Stimulated activated CD8-positive, alpha-beta memory T cell treated with anti-CD3 and anti-CD28 coated beads, Interleukin-15, amount 100 ng/mL, for 48 hours (primary cell): ENCODE results near the gene RGS12.

ENCODE experiments used
- DNase-seq, 2 donors: peaks; one replicate each; pipeline ENCODE4 v3.0.0-alpha.2; 2020; ENCODE audit warnings: low read depth in 2 of 2

The RGS12 gene

DNA sequence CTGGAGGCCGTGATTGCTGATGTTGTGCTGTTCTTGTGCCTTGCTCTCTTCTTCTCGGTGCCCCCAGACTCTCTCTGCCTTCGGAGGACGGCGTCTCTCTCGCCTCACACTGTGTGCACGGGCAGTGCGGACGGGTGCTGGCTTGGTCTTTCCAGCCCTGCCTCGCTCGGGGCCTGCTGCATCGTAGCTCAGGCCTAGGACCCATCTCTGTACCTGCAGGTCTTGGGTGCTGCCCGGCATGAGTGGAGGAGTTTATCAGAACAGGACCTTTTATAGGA lies 18.2 kb downstream of the RGS12 start:
- DNase-seq = no peak

DNA sequence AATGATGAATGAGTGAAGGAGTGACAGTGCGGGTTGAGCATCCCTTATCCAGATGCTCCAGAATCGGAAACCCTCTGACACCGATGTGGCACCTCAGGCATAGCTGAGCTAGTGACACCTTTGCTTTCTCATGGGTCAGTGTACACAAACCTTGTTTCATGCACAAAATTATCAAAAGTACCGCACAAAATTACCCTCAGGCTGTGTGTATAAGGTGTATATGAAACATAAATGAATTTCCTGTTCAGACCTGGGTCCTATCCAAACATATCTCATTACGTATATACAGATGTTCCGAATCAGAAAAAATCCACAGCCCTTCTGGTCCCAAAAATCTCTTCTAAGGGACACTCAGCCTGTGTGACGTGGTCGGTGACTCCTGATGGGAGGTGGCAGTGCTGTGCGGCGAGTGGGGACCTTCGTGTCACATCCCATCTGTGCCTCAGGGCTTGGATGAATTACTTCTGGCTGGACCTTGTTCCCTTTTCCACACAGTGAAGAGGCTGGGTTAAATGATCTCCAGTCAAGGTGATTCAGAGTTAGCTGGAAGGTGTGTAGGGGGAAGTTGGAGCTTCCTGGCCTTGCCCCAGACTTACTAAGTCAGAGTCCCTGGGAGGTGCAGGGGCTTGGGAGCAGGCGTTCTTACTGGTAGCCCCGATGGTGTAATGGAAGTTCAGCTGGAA lies 18.8 kb downstream of the RGS12 start:
- DNase-seq = no peak

DNA sequence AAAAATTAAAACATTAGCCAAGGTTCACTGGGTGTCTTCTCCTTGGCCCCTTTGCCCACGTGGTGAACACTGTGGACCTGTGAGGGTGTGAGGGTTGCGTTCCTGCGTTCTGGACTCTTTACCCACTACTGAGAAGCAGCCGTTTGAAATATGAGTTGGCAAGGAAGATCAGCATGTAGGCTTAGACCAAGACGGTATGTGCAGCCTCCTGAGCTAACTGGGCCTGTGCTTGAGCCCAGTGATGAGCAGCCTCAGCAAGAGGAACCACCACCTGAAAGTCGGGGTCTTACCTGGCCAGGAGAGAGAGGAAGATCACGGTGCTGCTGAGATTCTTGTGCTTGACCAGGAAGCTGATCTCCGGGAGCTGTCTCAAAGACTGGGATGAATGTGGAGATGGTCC lies 19.5 kb downstream of the RGS12 start:
- DNase-seq = no peak

DNA sequence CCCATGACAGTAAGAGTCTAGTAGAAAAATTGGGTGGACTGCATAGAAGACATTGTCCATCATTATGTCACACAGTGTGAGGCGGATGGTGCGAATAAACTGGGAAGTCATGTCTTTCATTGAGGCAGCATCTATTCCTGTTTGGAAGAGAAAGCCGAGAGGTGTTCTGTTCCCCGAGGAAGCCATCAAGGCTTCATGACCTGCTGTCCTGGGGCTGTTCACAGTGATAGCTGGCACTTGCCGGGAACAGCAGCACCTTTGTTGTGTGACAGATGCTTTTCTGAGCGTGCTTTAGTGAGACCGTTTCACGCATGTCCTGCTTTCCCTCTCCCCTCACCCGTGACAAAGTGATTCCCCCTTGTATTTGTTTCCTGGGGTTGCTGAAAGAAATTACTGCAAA lies 20.3 kb downstream of the RGS12 start:
- no peak for DNase-seq

DNA sequence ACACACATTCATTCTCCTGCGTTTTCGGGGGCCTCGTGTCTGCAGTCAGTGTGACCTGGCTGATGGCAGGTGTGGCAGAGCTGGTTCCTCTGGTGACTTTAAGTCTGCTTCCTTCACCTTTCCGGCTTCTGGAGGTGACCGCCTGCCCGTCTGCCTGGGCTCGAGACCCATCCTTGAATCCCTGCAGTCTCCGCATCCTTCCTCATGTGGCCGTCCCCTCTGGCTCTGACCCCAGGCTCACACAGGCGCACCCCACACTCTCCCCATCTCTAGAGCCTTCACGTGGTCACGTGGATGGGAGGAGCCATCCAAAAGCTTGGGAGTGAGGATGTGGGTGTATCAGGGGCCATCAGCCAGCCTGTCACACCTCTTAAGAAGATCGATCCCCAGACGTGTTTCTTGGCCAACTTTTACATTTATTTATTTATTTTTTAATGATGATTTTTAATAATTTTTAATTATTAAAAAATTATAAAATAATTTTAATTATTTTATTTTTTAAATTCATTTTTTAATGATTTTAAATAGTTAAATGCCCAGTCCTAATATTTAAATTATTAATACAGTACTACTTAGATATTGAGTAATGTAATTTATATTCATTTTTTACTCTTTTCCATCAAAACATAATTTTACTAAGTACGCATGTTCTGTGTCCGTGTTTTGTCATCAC lies 20.9 kb downstream of the RGS12 start:
- DNase-seq = no peak

DNA sequence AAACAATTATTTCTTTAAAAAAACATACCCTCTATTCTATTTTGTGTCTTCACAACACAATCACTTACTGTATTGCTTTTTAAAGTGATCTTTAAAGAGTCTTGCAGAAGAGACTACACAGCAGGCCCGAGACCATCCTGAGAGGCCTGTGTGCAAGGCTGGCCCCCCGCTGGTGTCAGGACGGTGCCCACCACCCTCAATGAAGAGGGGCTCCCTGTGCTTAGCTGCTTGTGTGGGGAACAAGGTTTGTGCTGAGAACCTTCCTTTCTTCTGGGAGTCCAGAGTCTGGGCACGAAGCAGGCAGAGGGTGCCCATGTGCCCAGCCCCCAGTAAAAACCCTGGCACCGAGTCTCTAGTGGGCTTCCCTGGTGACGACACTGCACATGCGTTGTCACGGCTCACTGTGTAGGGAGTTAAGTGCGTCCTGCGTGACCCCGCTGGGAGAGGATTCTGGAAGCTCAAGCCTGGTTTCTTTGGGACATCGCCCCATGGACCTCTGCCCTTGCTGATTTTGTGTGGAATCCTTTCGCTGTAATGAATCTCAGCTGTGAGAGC lies 22.0 kb downstream of the RGS12 start:
- DNase-seq = no peak

DNA sequence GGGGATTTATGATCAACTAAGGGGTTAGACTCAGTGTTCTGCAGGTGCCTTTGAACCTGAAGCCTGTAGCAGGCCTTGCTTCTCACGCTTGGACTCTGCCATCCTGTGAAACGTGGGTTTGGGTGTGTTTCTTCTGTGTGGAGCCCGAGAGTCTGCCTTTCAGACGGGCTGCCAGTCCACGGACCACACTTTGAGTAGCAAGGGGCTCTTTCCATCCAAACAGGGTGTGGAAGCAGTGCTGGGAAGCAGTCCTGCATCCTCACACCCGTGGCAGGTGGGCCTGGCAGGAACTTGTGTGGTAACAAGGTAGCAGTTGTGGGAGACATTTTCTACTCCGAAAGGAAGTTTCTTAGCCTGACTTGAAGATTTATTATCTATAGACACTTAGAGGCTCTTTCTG lies 22.7 kb downstream of the RGS12 start:
- DNase-seq = no peak

DNA sequence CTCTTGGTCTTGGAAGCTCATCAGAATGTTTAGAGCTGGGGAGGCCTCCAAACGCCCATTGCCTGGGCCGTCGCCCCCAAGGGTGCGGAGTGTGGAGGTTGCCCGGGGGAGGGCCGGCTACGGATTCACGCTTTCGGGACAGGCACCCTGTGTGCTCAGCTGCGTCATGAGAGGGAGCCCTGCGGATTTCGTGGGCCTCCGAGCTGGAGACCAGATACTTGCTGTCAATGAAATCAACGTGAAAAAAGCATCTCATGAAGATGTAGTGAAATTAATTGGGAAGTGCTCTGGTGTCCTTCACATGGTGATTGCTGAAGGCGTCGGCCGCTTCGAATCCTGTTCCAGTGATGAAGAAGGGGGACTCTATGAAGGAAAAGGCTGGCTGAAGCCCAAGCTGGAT lies 23.3 kb downstream of the RGS12 start:
- DNase-seq = no peak

DNA sequence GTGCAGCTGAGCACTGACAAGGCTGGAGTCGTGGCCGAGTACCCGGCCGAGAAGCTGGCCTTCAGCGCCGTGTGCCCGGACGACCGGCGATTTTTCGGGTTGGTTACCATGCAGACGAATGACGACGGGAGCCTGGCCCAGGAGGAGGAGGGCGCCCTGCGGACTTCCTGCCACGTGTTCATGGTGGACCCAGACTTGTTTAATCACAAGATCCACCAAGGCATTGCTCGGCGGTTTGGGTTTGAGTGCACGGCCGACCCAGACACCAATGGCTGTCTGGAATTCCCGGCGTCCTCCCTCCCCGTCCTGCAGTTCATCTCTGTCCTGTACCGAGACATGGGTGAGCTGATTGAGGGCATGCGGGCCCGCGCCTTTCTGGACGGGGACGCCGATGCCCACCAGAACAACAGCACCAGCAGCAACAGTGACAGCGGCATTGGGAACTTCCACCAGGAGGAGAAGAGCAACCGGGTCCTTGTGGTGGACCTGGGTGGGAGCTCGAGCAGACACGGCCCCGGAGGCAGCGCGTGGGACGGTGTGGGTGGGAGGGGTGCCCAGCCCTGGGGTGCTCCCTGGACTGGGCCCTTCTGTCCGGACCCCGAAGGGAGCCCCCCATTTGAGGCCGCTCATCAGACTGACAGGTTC lies 24.3 kb downstream of the RGS12 start:
- no peak for DNase-seq

DNA sequence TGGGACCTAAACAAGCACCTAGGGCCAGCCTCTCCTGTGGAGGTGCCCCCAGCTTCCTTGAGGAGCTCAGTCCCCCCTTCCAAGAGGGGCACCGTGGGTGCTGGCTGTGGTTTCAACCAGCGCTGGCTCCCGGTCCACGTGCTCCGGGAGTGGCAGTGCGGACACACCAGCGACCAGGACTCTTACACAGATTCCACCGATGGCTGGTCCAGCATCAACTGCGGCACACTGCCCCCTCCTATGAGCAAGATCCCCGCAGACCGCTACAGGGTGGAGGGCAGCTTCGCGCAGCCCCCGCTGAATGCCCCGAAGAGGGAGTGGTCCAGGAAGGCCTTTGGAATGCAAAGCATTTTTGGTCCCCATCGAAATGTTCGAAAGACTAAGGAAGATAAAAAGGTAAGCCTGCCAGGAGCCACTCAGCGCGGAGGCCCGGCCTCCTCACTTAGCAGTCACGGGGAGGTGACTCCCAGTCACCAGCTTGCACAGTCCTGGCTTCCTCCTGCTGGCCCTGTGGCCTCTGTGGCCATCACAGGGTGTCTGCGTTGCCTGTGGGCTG lies 24.9 kb downstream of the RGS12 start:
- DNase-seq = no peak

DNA sequence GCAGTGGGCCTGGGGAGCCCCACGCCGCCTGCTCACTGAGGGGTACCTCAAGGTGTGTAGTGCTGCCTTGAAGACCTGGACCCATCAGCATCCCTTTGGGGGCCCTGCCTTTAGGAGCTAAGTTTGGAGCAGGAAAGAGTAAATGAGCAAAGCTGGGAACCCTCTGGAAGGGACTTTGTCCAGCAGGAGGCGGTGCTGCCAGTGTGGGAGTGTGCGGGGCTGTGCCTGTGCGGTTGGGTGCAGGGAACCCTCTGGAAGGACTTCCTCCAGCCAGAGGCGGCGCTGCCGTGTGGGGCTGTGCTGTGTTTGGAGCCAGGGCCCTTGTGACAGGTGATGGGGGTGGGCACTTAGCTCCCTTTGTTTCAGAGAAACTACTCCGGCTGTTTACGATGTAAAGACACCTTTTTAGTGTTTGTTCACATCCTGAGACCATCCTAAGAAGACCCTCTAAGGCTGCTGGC lies 25.8 kb downstream of the RGS12 start:
- DNase-seq = no peak

DNA sequence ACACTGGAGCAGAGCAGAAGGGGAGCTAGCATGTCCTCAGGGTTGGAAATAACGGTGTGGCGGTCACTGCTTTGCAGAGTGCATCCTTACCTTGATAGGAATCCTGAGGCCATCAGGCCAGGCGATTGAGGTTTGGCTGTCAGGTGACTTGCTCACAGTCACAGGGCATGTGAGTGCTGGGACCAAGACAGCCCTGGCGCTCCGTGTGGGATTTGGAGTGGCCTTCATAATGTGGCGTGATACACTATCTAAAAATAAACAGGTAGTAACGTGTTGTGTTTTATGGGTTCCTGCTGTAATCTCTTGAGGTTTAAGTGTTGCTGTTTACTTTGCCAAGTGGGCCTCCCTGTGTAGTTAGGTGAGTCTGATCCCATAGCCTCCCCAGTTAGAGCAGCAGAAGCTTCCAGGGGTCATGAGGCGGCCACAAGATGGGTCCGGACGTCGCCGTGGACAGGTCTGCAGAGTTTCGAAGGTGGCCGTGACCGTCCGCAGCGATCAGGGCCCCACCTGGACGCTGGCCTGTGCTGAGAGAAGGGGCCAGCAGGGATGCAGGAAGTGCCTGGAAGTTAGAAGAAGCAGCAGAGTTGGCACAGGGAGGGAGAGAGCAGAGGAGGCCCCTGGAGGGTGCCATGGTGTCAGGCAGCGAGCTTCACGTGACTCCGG lies 27.7 kb downstream of the RGS12 start:
- DNase-seq = no peak

DNA sequence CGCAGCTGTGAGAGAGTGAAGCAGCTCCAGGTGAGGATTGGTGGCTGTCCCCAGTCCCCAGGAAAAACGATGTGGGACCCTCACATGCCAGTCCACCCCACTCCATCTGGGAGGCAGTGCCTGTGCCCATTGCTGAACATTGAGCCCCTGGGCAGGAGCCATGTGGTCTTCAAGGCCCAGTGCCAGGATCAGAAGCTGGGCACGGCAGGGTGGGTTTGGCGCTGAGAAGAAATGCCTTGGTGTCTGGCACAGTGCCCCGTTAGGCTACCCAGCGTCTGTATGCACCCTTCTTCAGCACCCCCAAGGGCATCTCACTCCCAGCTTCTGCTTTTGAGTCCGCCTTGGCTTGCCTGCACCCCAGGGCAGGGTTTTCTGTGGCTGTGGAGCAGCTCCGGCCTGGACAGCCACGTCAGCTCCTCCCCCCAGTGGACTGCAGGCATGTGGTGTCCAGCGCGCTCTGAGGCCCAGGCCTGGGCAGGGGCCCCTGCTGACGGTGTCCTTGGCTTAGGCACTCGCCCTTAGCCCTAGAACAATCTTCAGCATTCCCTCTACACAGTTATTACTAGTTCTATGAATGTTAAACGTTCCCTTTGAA lies 28.6 kb downstream of the RGS12 start:
- DNase-seq = no peak

DNA sequence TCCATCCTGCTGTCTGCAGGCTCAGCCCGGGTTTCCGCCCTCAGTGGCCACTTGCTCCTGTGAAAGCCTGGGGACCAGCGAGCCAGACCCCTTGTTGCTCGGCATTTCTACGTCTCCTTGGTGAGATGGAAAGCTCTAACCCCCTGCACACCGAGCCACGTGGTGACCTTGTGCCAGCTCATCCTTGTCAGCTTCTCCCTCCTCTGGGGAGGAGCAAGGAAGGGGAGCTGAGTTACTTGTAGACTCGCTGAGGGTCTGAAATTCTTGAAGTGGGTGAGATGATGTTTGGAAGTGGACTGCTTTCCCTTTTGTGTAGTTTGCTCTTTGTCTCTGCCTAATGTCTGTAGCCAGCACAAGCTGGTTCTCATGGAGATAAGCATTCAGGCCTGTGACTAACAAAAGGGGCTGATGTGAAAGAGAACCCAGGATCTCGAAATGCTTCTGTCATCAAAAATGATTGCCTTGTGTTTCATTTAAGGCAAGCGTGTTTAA lies 29.3 kb downstream of the RGS12 start:
- no peak for DNase-seq

DNA sequence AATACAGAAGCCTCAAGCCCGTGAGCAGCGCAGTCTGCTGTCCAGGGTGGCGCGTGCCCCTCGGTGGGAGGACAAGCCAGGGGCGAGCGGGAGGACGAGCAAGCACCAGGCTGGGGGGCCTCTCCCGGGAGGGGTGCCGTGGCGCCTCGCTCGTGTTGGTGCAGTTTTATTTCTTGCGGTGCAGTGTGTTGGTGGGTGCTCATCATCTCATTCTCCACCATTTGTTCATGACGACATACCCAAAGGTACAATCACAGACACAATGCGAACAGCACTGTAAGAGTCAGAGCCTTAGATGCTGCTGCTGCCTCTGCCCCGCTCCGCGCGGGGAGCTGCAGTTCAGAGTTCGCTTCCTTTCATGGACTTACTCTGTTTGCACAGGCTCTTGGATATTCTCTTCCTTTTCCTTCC lies 30.3 kb downstream of the RGS12 start:
- no peak for DNase-seq

DNA sequence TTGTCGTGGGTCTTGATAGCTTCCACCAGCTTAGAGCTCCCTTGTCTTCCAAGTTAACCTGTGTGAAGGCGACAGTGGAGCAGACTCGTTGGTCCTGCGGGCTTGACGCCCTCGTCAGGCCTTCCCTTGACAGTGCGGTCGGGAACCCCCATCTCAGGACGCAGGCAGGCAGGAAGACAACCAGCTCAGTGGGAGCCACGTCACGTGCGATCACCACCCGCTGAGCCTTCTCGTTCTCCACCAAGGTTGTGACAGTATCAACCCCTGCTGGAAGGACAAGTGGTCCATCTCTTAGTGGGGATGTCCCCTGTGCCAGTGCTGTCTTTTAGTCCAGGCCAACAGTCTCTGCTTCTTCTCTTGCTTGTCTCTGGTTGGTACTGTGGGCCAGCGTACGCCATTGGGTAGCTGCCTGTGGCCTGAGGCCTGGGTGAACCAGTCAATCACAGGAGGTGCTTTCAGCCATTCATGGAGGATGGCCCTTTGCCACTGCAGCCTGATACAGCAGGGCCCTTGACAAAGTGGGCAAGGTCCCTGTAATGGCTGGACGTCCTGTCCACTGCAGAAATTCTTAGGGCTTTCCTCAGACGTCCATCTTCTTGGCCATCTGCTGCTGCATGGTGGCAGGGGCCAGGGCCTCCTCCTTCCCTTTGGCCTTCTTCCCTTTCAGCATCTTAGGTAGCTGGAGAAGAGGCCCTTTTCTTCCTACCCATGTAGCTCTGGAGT lies 31.4 kb downstream of the RGS12 start:
- DNase-seq = no peak

DNA sequence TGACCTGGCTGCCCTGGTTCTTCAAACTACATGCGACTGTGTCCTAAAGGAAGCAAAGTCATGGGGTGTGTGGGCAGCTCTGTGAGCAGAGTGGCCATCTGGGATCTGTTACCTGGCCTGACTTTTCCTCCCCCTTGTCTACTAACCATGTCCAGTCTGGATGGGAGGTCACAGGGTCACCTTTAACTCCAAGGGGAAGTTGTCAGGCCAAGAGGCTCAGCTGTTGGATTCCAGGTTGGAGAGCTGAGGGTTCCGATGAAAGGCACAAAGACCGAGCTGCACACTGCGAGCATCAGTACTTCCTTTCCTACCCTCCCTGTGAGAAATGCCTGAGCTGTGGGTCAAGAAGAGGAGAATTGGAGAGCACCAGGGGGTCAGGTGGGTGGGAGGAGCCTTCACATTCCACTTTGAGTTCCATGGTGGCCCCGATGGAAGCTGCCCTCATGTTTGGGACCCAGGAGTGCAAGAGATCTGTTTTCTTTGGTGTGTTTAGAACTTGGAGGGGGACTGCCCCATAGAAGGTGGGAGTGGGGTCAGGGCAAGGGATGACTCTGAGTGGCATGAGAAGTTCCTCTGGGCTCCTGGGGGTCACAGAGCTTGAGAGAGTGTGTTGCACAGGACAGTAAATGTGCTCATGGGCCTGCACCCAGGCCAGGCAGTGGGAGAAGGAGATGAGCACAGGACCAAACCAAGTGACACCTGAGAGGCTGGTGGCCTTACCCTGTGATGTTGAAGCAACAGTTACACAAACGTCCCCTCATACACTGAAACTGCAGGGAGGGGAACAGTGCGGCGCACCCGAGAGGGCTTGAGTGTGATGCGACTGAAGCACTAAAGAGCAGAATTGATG lies 36.2 kb downstream of the RGS12 start:
- DNase-seq = no peak

DNA sequence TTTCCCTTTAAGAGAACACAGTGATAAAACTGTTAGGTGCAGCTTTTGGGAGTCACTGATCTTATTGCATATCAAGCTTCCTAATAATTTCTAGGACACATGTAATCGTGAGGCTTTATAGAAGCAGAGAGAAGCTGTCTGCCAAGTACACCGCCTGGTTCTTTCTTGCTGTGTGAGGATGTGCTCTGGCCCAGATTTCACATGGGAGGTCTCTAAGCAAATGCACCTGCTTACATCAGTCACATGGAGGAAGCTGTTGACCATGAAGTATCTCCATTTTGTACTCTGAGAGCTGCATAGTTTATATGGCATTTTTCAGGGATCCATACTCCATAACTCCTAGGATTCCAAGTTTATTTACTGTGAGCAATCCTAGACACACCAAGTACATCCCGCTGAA lies 37.1 kb downstream of the RGS12 start:
- no peak for DNase-seq

DNA sequence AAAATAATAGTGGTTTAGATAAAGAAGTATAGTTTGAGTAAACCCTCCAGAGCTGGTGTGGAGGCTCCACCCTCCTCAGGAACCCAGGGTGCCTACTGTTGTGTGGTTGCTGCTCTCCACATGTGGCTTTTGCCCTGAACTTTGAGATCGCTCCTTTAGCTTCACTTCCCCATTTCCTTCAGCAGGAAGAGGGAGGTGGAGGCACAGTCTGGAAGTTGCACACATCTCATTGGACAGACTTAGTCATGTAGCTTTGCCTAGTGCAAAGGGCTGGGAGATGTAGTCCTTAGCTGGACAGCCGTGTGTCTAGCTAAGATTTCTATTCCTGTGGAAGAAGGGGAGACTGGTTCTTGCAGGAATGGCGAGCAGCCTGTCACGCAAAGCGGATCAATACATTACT lies 37.9 kb downstream of the RGS12 start:
- DNase-seq = no peak
